Activated CD8-positive, alpha-beta T cell treated with anti-CD3 and anti-CD28 coated beads for 36 hours (primary cell): ENCODE data around the gene IL1A. TPM values are rescaled to one million over a fixed set of nuclear protein-coding genes. Genes with fewer than 3 reads are reported as not detected.

ENCODE experiments used
- ATAC-seq: fragments of 200-7000 bp; cut with Tn5 transposase; one replicate; pipeline ENCODE4 v1.10.0; 2021; ENCODE audit warnings: mild to moderate bottlenecking, moderate library complexity
- CTCF ChIA-PET: fragments of 350-600 bp; sonication (Branson Sonifier 250); formaldehyde crosslinking; loops from one replicate; lab custom pipeline; 2021; ENCODE audit warnings: antibody characterized with exemption; lab: Charles Lee
- POLR2A ChIA-PET: fragments of 350-600 bp; sonication (Branson Sonifier 250); formaldehyde crosslinking; loops from one replicate; lab custom pipeline; 2021; ENCODE audit warnings: antibody characterized with exemption; lab: Charles Lee
- DNase-seq: peaks from one replicate; pipeline ENCODE4 v3.0.0-alpha.2; 2020
- H3K27ac Mint-ChIP-seq: one replicate; pipeline ENCODE4 v1.8.0; 2021; ENCODE audit warnings: mild to moderate bottlenecking, mixed read lengths
- H3K27me3 Mint-ChIP-seq: one replicate; pipeline ENCODE4 v1.8.0; 2021; ENCODE audit warnings: mixed read lengths
- H3K36me3 Mint-ChIP-seq: one replicate; pipeline ENCODE4 v1.8.0; 2021; ENCODE audit warnings: low read depth, mixed read lengths
- H3K4me1 Mint-ChIP-seq: one replicate; pipeline ENCODE4 v1.8.0; 2021; ENCODE audit warnings: low read depth, mixed read lengths
- H3K4me3 Mint-ChIP-seq: one replicate; pipeline ENCODE4 v1.8.0; 2021; ENCODE audit warnings: mild to moderate bottlenecking, moderate library complexity, mixed read lengths
- H3K9me3 Mint-ChIP-seq: one replicate; pipeline ENCODE4 v1.8.0; 2021; ENCODE audit warnings: mixed read lengths
- CTCF ChIP-seq: fragments of 200-600 bp; IDR thresholded peaks from one replicate; pipeline ENCODE4 v1.8.0; 2022; ENCODE audit warnings: antibody characterized with exemption, mild to moderate bottlenecking
- intact Hi-C: fragments of 100-400 bp; cut with micrococcal nuclease; formaldehyde crosslinking; loops from one replicate; pipeline ENCODE4 v1.10.0; 2022
- total RNA-seq, 2 experiments: library from RNA; stranded (reverse); gene quantifications; one replicate each; pipeline ENCODE4 v1.2.3, GENCODE V29; 2021

Gene IL1A
- total RNA-seq, 2 experiments from 2014 or later: 0.69 to 0.99 TPM

GRCh38 chr2:112793449-112793978 is 9.2 kb upstream of the IL1A start:
- ATAC-seq: peak; percentile 47
- no peaks in the 10 kb centered on the region for H3K36me3 Mint-ChIP-seq
- peaks cover 10% of the 10 kb centered on the region for H3K4me1 Mint-ChIP-seq
- H3K27ac Mint-ChIP-seq: peak overlapping the region; percentile 55
- DNase-seq: no peak
- intact Hi-C loops: no loop called here
- no peak for TF ChIP-seq CTCF
- H3K4me3 Mint-ChIP-seq: no peak overlapping the region
- H3K9me3 Mint-ChIP-seq: no peaks in the 10 kb centered on the region
- ChIA-PET POLR2A (interaction anchor here (0.6 to 1.1 kb wide), 3 partner anchors 11 to 27 kb away, joined by 3 to 4 read pairs (median 3); no protein-coding TSS in a partner anchor), CTCF (interaction anchor here (0.8 kb wide), 1 partner anchor 92 kb away, joined by 3 read pairs; no protein-coding TSS in a partner anchor)
- H3K27me3 Mint-ChIP-seq: peaks cover 3% of the 10 kb centered on the region

- Mint-ChIP-seq H3K27ac (no peak overlapping the region), H3K27me3 (peaks cover 3% of the 10 kb centered on the region), H3K4me3 (no peak overlapping the region), H3K4me1 (peaks cover 10% of the 10 kb centered on the region), H3K9me3 (no peaks in the 10 kb centered on the region), H3K36me3 (no peaks in the 10 kb centered on the region)
- intact Hi-C loops: no loop called here
- POLR2A ChIA-PET: no interaction called here
- ATAC-seq: no peak
- no peak for DNase-seq
- CTCF ChIA-PET: no interaction called here
- TF ChIP-seq CTCF: no peak
These were observed 8.1 kb upstream of the IL1A start for GRCh38 chr2:112792419-112792818.

- no peaks in the 10 kb centered on the region for H3K9me3 Mint-ChIP-seq
- no peak overlapping the region for H3K4me3 Mint-ChIP-seq
- intact Hi-C loops: no loop called here
- H3K36me3 Mint-ChIP-seq: no peaks in the 10 kb centered on the region
- ChIA-PET CTCF (no interaction called here), POLR2A (no interaction called here)
- DNase-seq (no peak), ATAC-seq (no peak)
- peaks cover 10% of the 10 kb centered on the region for H3K4me1 Mint-ChIP-seq
- no peak for TF ChIP-seq CTCF
- peaks cover 6% of the 10 kb centered on the region for H3K27me3 Mint-ChIP-seq
- no peak overlapping the region for H3K27ac Mint-ChIP-seq
These were observed 7.5 kb upstream of the IL1A start for GRCh38 chr2:112791693-112792230.

GRCh38 chr2:112791019-112791418 is 6.7 kb upstream of the IL1A start:
- Mint-ChIP-seq H3K9me3 (no peaks in the 10 kb centered on the region), H3K27ac (no peak overlapping the region), H3K36me3 (no peaks in the 10 kb centered on the region), H3K4me1 (peaks cover 10% of the 10 kb centered on the region), H3K27me3 (peaks cover 7% of the 10 kb centered on the region), H3K4me3 (no peak overlapping the region)
- intact Hi-C loops: no loop called here
- CTCF ChIA-PET: interaction anchor here (2.0 kb wide), 1 partner anchor 42 kb away, joined by 5 read pairs; no protein-coding TSS in a partner anchor
- no peak for DNase-seq
- no peak for TF ChIP-seq CTCF
- no peak for ATAC-seq
- POLR2A ChIA-PET: no interaction called here

GRCh38 chr2:112790305-112790704 is 6.0 kb upstream of the IL1A start:
- no peak for TF ChIP-seq CTCF
- Mint-ChIP-seq H3K4me3 (no peak overlapping the region), H3K4me1 (peaks cover 10% of the 10 kb centered on the region), H3K27ac (no peak overlapping the region), H3K27me3 (peaks cover 9% of the 10 kb centered on the region), H3K9me3 (no peaks in the 10 kb centered on the region), H3K36me3 (no peaks in the 10 kb centered on the region)
- POLR2A ChIA-PET: no interaction called here
- intact Hi-C loops: no loop called here
- DNase-seq: no peak
- no peak for ATAC-seq
- CTCF ChIA-PET: interaction anchor here (2.0 kb wide), 1 partner anchor 41 kb away, joined by 5 read pairs; no protein-coding TSS in a partner anchor
